ENCODE data around the gene PIK3CD. TPM values are rescaled to one million over a fixed set of nuclear protein-coding genes. Genes with fewer than 3 reads are reported as not detected.

The PIK3CD gene
- total RNA-seq, 2 donors from 2014 or later: 12.4 to 18.7 TPM

- DNase-seq (ENCODE audit: low spot score): no peak
- ATAC-seq (ENCODE audit: insufficient number of reproducible peaks, low FRiP score, low read depth): no peak
- Histone ChIP-seq H3K27me3 (replicated peaks; ENCODE audit: insufficient read depth) (no peaks in the 10 kb centered on the region), H3K4me1 (ENCODE audit: control insufficient read depth in 1 of 2, low read depth in 2 of 2) (peaks cover 8 to 15% of the 10 kb centered on the region in 2 donors), H3K9me3 (no peaks in the 10 kb centered on the region), H3K27ac (no peak overlapping the region), H3K36me3 (no peaks in the 10 kb centered on the region), H3K4me3 (no peak overlapping the region)
- no peak for TF ChIP-seq CTCF (IDR thresholded peaks at IDR 0.05)
Observed at GRCh38 chr1:9703165-9703509, 51.6 kb downstream of the PIK3CD start.

GRCh38 chr1:9703681-9704080 is 52.1 kb downstream of the PIK3CD start:
- Histone ChIP-seq H3K4me3 (no peak overlapping the region), H3K27ac (no peak overlapping the region), H3K27me3 (replicated peaks; ENCODE audit: insufficient read depth) (no peaks in the 10 kb centered on the region), H3K4me1 (ENCODE audit: control insufficient read depth in 1 of 2, low read depth in 2 of 2) (peaks cover 8 to 15% of the 10 kb centered on the region in 2 donors), H3K9me3 (no peaks in the 10 kb centered on the region), H3K36me3 (no peaks in the 10 kb centered on the region)
- TF ChIP-seq CTCF (IDR thresholded peaks at IDR 0.05): no peak
- ATAC-seq (ENCODE audit: insufficient number of reproducible peaks, low FRiP score, low read depth): no peak
- DNase-seq (ENCODE audit: low spot score): no peak

GRCh38 chr1:9705337-9706093 is 54.0 kb downstream of the PIK3CD start:
- DNase-seq (ENCODE audit: low spot score): no peak
- ATAC-seq (ENCODE audit: insufficient number of reproducible peaks, low FRiP score, low read depth): no peak
- TF ChIP-seq CTCF (IDR thresholded peaks at IDR 0.05): no peak
- no peak overlapping the region for H3K27ac ChIP-seq
- H3K36me3 ChIP-seq: peaks cover 4% of the 10 kb centered on the region
- no peak overlapping the region for H3K4me3 ChIP-seq
- no peaks in the 10 kb centered on the region for H3K27me3 ChIP-seq (replicated peaks; ENCODE audit: insufficient read depth)
- H3K9me3 ChIP-seq: no peaks in the 10 kb centered on the region
- peaks cover 8 to 15% of the 10 kb centered on the region in 2 donors for H3K4me1 ChIP-seq (ENCODE audit: control insufficient read depth in 1 of 2, low read depth in 2 of 2)

- H3K4me1 ChIP-seq (ENCODE audit: control insufficient read depth in 1 of 2, low read depth in 2 of 2): peaks cover 8 to 15% of the 10 kb centered on the region in 2 donors
- ATAC-seq (ENCODE audit: insufficient number of reproducible peaks, low FRiP score, low read depth) (no peak), DNase-seq (ENCODE audit: low spot score) (no peak)
- no peak overlapping the region for H3K4me3 ChIP-seq
- peaks cover 6% of the 10 kb centered on the region for H3K36me3 ChIP-seq
- no peak overlapping the region for H3K27ac ChIP-seq
- no peaks in the 10 kb centered on the region for H3K27me3 ChIP-seq (replicated peaks; ENCODE audit: insufficient read depth)
- no peaks in the 10 kb centered on the region for H3K9me3 ChIP-seq
- TF ChIP-seq CTCF (IDR thresholded peaks at IDR 0.05): no peak
Observed at GRCh38 chr1:9706178-9706577, 54.6 kb downstream of the PIK3CD start.

- H3K27ac ChIP-seq: no peak overlapping the region
- H3K36me3 ChIP-seq: peaks cover 10% of the 10 kb centered on the region
- no peaks in the 10 kb centered on the region for H3K27me3 ChIP-seq (replicated peaks; ENCODE audit: insufficient read depth)
- no peak for DNase-seq (ENCODE audit: low spot score)
- no peak overlapping the region for H3K4me3 ChIP-seq
- H3K4me1 ChIP-seq (ENCODE audit: control insufficient read depth in 1 of 2, low read depth in 2 of 2): no peaks in the 10 kb centered on the region
- no peak for TF ChIP-seq CTCF (IDR thresholded peaks at IDR 0.05)
- H3K9me3 ChIP-seq: no peaks in the 10 kb centered on the region
- no peak for ATAC-seq (ENCODE audit: insufficient number of reproducible peaks, low FRiP score, low read depth)
Observed at GRCh38 chr1:9710037-9710436, 58.5 kb downstream of the PIK3CD start.

Measured in thoracic aorta (tissue), 2 donors.